ENCODE results near the gene PCSK5.

The PCSK5 gene

GRCh38 chr9:75974016-75974766 is 83.7 kb downstream of the PCSK5 start:
- no peak for DNase-seq

- DNase-seq: no peak
Measured at GRCh38 chr9:75975071-75975470, 84.6 kb downstream of the PCSK5 start.

- DNase-seq: no peak
Measured at GRCh38 chr9:75976549-75976948, 86.1 kb downstream of the PCSK5 start.

- DNase-seq: no peak
Measured at GRCh38 chr9:75979362-75979761, 88.9 kb downstream of the PCSK5 start.

DNA sequence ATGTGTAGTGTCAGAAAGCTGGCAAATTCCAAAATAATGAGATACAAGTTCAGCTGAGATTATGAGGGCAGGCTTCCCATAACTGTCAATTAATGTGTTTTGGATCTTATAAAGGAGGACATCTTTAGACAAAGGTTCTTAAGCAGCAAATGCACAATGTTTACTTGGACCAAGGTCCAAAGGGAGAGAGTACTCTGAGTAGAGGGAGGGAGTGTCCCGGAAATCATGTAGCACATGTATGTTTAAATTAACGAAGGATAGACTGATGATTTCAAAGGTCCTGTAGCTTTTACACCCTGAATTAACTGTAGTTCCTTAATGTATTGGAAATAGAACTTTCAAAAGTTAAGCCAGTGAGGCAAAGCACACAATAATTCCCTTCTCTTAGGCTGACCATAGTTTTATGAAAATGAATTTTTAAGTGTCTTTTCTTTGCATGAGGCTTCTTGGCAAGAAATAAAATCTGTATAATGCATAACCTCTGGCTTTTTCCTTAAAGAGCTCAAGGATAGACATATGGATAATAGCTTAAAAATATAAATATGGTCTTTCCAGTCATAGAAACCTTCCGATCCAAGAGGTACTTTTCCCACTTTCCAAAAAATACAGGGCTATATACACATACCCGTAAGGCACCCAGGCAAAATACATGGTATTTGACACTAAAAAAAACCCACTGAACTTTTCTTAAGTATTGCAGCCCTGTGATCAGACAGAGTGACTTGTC is 93.0 kb downstream of the PCSK5 start:
- no peak for DNase-seq

DNA sequence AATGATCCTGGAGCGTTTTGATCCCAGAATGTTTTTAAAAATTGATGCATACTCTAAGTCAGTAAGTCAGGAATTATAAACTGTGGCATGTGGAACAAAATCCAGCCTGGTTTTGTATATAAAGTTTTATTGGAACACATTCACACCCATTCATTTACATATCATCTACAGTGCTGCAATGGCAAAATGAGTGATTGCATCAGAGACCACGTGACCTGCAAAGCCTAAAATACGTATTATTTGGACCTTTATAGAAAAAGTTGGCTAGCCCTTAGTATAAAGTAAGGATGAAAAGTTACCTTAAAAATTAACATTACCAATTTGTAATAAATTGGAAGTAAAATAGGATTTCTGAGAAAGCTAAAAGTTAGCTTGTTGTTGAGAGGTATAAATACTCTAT is 95.0 kb downstream of the PCSK5 start:
- no peak for DNase-seq

GRCh38 chr9:75988663-75989062 is 98.2 kb downstream of the PCSK5 start:
- no peak for DNase-seq

DNA sequence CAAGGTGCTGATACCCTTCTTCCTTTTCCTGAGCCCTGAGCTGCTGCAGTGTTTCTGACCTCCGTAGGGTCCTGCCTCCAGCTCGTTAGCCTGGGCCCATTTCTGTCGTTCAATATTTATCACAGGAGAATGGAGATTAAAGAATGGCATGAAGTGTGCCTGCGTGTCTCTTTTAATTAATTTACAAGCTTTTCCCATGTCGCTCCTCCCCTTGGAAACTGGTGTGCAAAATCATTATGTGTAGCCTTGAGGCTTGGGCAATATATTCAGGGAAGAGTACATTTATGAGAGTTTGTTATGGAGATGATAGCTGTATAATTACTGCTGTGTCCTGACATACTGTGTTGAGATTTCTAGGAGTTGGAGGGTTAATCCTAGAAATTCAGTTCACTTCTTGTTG is 99.7 kb downstream of the PCSK5 start:
- no peak for DNase-seq

DNA sequence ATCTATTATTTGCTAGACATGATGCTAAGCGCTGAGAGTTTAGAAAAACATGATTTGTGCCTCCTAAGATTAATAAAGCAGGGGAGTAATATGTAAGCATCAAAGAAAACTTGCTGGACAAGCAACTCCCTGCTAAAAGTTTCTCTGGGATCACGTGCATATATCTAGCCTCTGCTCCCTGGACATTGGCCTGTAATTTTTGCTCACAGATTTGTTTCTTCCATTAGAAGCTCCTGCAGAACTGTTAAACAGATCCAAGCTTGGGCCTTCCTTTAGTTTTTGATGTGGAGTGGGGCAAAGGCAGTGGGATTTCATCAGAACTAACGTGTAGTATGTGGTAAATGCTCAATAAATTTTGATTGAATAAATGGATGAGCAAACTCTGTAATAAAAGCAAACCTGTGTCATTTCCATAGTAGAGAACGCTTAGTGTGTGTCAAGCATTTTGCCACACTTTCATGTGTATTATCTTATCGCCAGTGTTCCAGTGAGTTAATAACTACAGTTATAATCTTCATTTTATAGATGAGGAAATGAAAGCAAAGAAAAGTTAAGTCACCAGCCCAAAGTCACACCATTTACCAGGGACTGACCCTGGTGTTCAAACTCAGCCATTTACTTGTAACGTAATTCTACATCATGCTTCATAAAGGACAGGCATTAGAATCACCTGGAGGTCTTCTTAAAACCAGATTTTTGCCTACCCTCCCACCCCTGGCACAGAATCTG is 100.3 kb downstream of the PCSK5 start:
- DNase-seq: no peak

DNA sequence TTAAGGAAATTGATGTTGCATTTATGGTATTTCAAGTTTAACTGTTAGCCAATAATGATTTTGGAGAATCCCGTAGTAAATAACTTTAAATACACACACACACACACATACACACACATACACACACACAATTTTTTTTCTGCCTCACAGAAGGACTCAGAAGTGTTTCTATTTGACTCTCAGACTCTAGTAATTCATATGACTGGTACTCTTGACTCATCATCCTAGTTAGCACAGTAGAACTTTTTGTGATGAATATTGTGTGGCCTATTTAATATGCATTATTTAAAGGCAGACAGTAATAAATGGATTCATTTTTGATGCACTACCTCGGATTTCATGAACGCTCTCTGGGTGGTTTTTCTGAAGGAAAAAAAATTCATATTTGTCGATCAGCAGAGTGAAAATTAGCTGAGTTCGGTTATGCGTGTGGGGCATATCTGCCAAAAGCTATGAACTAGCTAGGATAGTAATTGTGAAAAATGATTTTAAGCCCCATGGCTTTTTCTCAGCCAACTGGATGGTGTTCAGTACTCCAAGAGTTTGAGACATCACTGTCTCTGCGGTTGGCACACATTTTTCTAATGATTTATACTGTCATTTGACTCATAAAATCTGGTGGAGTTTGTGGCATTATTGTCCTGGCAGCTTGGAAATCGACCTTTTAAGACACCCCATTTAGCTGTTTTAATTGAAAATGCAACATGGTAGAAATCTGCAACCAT is 102.2 kb downstream of the PCSK5 start:
- DNase-seq: no peak

DNA sequence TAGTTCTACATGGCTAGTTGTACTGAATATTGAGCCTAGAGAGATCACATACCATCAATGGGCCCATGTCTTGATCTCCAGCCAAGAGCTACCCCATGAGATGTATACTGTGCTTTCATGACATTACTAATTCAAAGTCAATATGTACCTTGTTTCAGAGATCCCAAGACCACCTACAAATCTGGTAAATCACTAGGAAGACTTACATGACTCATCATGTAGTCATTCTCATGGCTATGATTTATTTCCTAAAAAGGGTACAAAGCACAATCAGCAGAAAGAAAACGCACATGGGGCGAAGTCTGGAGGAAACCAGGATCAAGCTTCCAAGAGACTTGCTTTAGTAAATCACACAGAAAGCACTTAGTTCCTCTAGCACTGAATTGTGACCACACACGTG is 103.0 kb downstream of the PCSK5 start:
- DNase-seq: no peak

DNA sequence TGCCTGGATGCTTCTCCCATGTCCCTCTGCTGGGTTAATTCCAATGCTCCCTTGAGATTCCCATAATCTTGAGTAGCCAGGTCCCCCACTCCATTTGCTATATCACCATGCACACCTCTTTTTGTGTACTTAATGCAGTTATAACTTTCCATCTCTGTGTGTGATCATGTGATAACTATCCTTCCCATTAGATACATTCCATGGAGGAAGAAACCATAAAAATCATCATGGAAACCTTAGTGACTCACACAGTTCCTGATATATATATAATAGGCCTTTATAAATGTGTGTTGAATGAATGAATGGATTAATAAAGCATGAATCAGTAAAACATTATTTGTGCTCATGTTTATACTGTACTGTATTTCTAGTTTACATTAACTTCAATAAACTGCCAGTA is 104.6 kb downstream of the PCSK5 start:
- no peak for DNase-seq

DNA sequence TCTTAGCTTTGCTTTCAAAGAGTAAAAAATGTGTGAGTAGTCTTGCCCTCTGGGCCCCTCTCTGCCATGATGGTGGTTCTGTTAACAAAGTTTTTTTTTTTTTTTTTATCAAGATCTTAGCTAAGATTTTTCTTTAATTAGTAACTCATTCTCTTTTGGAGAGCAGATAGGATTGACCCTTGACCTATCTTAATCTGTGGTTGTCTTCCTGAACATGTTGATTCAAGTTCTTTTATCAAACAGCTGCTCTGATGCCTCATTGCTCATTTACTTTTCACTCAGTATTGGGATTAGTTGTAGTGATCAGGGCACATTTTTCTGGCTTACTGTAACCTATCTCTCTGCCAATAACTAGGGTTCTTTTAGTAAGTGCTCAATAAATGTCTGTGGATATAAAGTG is 106.3 kb downstream of the PCSK5 start:
- no peak for DNase-seq

GRCh38 chr9:75997206-75997605 is 106.7 kb downstream of the PCSK5 start:
- no peak for DNase-seq

DNA sequence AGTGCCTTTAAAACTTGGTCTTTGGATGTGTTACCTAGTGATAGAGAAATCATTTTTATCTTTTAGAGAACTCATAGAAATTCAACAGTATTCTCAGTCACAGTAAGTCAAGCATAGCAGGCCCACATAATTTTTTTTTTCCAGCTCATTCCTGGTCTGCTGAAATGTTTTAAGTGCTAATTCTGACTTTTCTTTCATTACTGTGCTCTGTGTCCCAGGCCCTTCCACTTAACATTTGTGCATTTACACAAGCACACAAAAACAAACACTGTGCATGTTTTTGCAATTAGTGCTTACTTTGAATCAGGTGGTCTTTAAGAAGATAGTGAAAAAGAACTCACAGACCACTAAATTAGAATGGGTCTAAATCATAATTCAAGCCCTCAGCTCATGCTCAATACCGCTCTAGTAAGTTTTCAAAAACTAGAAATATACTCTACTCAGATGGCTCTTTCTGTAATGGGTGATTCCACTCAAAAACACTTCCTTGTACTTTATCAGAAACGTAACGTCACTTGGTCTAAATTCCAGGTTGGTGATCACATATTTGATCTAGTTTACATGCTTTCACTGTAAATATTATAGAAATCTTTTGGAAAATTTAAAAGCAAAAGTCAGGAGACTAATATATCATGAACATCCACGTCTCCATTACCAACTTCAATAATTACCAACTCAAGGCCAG is 107.8 kb downstream of the PCSK5 start:
- DNase-seq: no peak

GRCh38 chr9:76001459-76001858 is 111.0 kb downstream of the PCSK5 start:
- no peak for DNase-seq

- no peak for DNase-seq
Measured at GRCh38 chr9:76003041-76003440, 112.6 kb downstream of the PCSK5 start.

- no peak for DNase-seq
Measured at GRCh38 chr9:76004526-76004925, 114.1 kb downstream of the PCSK5 start.

DNA sequence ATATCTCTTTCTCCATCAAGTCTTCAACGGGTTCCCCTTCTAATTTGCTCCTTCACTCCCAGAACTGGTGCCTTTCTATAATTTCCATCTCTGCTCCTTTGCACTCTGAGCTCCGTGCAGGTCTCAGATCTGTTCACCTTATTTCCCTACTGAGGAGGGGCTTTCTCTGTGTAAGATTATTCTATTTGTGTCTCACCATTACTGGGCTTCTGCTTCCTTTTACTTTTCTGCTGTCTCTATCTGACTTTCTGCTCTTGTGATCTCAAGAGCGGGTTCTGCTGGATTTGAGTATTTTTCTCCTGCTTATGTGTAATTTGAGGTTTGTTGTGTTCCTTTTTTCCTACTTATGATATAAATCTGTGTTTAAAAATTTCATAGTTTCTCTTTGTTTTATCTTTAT is 117.5 kb downstream of the PCSK5 start:
- no peak for DNase-seq

DNA sequence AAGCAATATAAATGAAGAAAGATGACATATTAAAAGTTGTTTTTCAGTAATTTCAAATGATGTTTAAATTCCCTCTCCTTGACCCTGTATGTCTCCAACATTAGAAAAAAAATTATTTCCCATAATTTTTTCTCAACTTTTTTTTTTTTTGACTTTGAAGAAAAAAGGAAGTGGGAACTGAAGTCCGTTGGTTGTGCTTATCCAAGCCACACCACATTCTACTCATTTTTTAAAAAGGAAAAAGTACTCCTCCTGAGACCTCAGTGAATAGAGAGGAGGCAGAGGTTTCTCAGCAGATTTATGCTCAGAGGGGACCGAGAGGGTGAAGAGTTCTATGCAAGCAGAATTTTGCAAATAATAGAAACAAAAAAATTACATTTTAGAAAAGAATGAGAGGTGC is 123.3 kb downstream of the PCSK5 start:
- DNase-seq: no peak

DNA sequence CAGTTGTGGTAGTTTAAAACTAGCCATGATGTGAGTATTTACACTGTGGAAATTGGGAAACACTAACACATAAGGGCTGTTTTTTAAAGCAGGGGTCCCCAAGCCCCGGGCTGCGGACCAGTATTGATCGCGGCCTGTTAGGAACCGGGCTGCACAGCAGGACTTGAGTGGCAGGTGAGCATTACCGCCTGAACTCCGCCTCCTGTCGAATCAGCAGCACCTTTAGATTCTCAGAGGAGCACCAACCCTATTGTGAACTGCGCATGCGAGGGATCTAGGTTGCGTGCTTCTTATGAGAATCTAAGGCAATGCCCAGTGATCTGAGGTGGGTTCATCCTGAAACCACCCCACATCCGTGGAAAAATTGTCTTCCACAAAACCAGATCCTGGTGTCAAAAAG is 127.8 kb downstream of the PCSK5 start:
- no peak for DNase-seq

GRCh38 chr9:76018761-76019160 is 128.3 kb downstream of the PCSK5 start:
- no peak for DNase-seq

DNA sequence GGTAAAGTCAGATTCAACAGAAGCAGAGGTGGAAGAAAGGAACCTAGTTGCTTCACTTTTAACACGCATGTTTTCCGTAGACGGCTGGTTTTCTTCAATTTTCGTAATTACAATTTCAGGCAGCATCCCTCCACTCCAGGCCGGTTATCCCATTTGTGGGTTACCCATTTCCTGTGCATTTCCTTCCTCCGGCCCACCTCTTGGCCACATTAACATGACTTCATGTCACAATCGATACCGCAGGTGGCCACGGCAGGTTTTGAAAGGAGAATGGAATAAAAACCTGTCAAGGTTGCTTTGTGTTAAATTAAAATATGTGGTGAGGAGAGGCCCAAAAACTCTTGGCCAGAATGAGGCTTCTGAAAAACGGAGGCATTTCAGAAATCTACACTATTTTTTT is 130.2 kb downstream of the PCSK5 start:
- no peak for DNase-seq
